GM19239 (cell line): ENCODE data around the gene FAM131B.
"Not testable (repeated sequence)": the region's sequence is repeated elsewhere in the genome, so short reads cannot be mapped to it uniquely, and the experiment has no call there.

Experiments
- DNase-seq: peaks from one replicate; pipeline ENCODE4 v3.0.0; 2011; ENCODE audit warnings: low spot score; ENCODE audit not compliant: insufficient read length
- FAIRE-seq: peaks from 2 replicates; lab custom pipeline; 2011; peaks lifted over from hg19 to GRCh38; lab: Jason Lieb, UNC

FAM131B gene

GRCh38 chr7:143395187-143396149 lies 33.0 kb upstream of the FAM131B start:
- FAIRE-seq (no peak), DNase-seq (no peak)

- FAIRE-seq (no peak), DNase-seq (no peak)
Observed at GRCh38 chr7:143394777-143395176, 32.3 kb upstream of the FAM131B start.

GRCh38 chr7:143394068-143394467 lies 31.6 kb upstream of the FAM131B start:
- DNase-seq (no peak), FAIRE-seq (no peak)

GRCh38 chr7:143393267-143394041 lies 30.9 kb upstream of the FAM131B start:
- FAIRE-seq, result no peak
- no peak for DNase-seq

GRCh38 chr7:143392875-143393266 lies 30.4 kb upstream of the FAM131B start:
- FAIRE-seq (no peak), DNase-seq (no peak)

GRCh38 chr7:143392427-143392826 lies 29.9 kb upstream of the FAM131B start:
- FAIRE-seq, DNase-seq: not testable (repeated sequence)

GRCh38 chr7:143391462-143392404 lies 29.2 kb upstream of the FAM131B start:
- DNase-seq (no peak), FAIRE-seq (no peak)

GRCh38 chr7:143390773-143391317 lies 28.3 kb upstream of the FAM131B start:
- FAIRE-seq, result no peak
- no peak for DNase-seq

- DNase-seq (no peak), FAIRE-seq (no peak)
Observed at GRCh38 chr7:143390104-143390772, 27.7 kb upstream of the FAM131B start.

GRCh38 chr7:143389316-143390103 lies 27.0 kb upstream of the FAM131B start:
- FAIRE-seq (no peak), DNase-seq (no peak)

GRCh38 chr7:143388491-143389101 lies 26.1 kb upstream of the FAM131B start:
- no peak for DNase-seq
- no peak for FAIRE-seq

GRCh38 chr7:143388051-143388450 lies 25.5 kb upstream of the FAM131B start:
- no peak for FAIRE-seq

GRCh38 chr7:143387156-143387975 lies 24.9 kb upstream of the FAM131B start:
- FAIRE-seq, result no peak
- no peak for DNase-seq

More at GRCh38 chr7:143388051-143388450, 25.5 kb upstream of the FAM131B start:
- DNase-seq, result no peak

GRCh38 chr7:143385891-143386781 lies 23.6 kb upstream of the FAM131B start:
- FAIRE-seq, result no peak

GRCh38 chr7:143384661-143385631 lies 22.4 kb upstream of the FAM131B start:
- FAIRE-seq, result no peak
- DNase-seq, result no peak

More at GRCh38 chr7:143385891-143386781, 23.6 kb upstream of the FAM131B start:
- DNase-seq, result no peak
